H1 (cell line): ENCODE results near the gene STRIT1.

Experiments
- ATF3 ChIP-seq: IDR thresholded peaks from 2 replicates; pipeline ENCODE4 v1.6.1; 2011; ENCODE audit warnings: low read depth, mild to moderate bottlenecking, low read length; ENCODE audit not compliant: insufficient read depth
- CBX8 ChIP-seq: fragments of 300-800, 300-1000 bp; sonication (generic); IDR thresholded peaks from 2 replicates; pipeline ENCODE4 v1.7.1; 2016; ENCODE audit warnings: low read depth, low read length, borderline replicate concordance
- CTCF ChIP-seq, 3 experiments: IDR thresholded peaks; 1 replicate in 2 of 3; 2 replicates in 1 of 3; pipeline versions ENCODE4 v1.5.1 to v1.6.1; 2011; ENCODE audit warnings: low read length in 3 of 3, mild to moderate bottlenecking in 3 of 3, inconsistent platforms in 2 of 3, low read depth in 1 of 3, moderate library complexity in 1 of 3; ENCODE audit not compliant: insufficient read depth in 1 of 3; ENCODE audit errors: control extremely low read depth in 1 of 3
- HDAC6 ChIP-seq: IDR thresholded peaks from one replicate; pipeline ENCODE4 v1.7.1; 2012; ENCODE audit warnings: low read depth, mild to moderate bottlenecking, inconsistent platforms, low read length, moderate library complexity
- JUND ChIP-seq: IDR thresholded peaks from 2 replicates; pipeline ENCODE4 v1.6.1; 2011; ENCODE audit warnings: mild to moderate bottlenecking, improper control_type of control experiment, low read length
- RFX5 ChIP-seq: IDR thresholded peaks from 2 replicates; pipeline ENCODE4 v1.6.1; 2011; ENCODE audit warnings: low read depth, low read length, improper control_type of control experiment, borderline replicate concordance
- SIRT6 ChIP-seq: IDR thresholded peaks from one replicate; pipeline ENCODE4 v1.7.1; 2012; ENCODE audit warnings: low read length, inconsistent platforms

- no peak for TF ChIP-seq CTCF (IDR thresholded peaks at IDR 0.05; ENCODE audit: control extremely low read depth in 1 of 3, insufficient read depth in 1 of 3, low read depth in 1 of 3, low read length in 3 of 3)
- no peak for TF ChIP-seq SIRT6
- no peak for TF ChIP-seq RFX5
- TF ChIP-seq JUND: no peak
- no peak for TF ChIP-seq HDAC6
- no peak for TF ChIP-seq CBX8
- TF ChIP-seq ATF3: no peak
Measured at GRCh38 chr3:155342344-155342743, 48.9 kb upstream of the STRIT1 start.
